ENCODE measurements around the gene KRTAP22-1. TPM values are rescaled to one million over a fixed set of nuclear protein-coding genes. Genes with fewer than 3 reads are reported as not detected.

Gene KRTAP22-1
- total RNA-seq, result not detected in 2 replicates

GRCh38 chr21:30600787-30601186 lies at the start of gene KRTAP22-1:
TSS of gene KRTAP22-1 (plus strand) at chr21:30601087.
- no peak within 1 kb of the TSS for H3K27ac ChIP-seq (ENCODE audit: low read depth, low read length)
- no peak for DNase-seq (ENCODE audit: insufficient read length, low spot score, missing footprints)
- TF ChIP-seq CTCF (IDR thresholded peaks at IDR 0.05; ENCODE audit: extremely low read depth, low read depth, low read length), result no peak

GRCh38 chr21:30552782-30553181 lies 48.1 kb upstream of the KRTAP22-1 start:
- H2AFZ ChIP-seq (ENCODE audit: low read length), result no peak overlapping the region
- H3K4me1 ChIP-seq (ENCODE audit: insufficient read depth, low read length), result no peaks in the 10 kb centered on the region
- DNase-seq (ENCODE audit: insufficient read length, low spot score, missing footprints), result no peak
- H3K4me2 ChIP-seq (ENCODE audit: insufficient read depth, low read length), result no peak overlapping the region
- H3K9me3 ChIP-seq (ENCODE audit: low read depth, low read length), result peaks cover 2% of the 10 kb centered on the region
- no peak for TF ChIP-seq CTCF (IDR thresholded peaks at IDR 0.05; ENCODE audit: extremely low read depth, low read depth, low read length)
- no peaks in the 10 kb centered on the region for H3K36me3 ChIP-seq (ENCODE audit: insufficient read depth, low read length)
- H4K20me1 ChIP-seq (ENCODE audit: insufficient read depth, low read length), result no peaks in the 10 kb centered on the region
- no peak overlapping the region for H3K27ac ChIP-seq (ENCODE audit: low read depth, low read length)
- no peak overlapping the region for H3K4me3 ChIP-seq (ENCODE audit: insufficient read depth, low read length)
- H3K27me3 ChIP-seq (ENCODE audit: insufficient read depth, low read length), result no peaks in the 10 kb centered on the region
- no peaks in the 10 kb centered on the region for H3K79me2 ChIP-seq (ENCODE audit: insufficient read depth, low read length)

More at GRCh38 chr21:30600787-30601186, at the start of gene KRTAP22-1:
- no peak within 1 kb of the TSS for H2AFZ ChIP-seq (ENCODE audit: low read length)
- H3K4me3 ChIP-seq (ENCODE audit: insufficient read depth, low read length), result no peak within 1 kb of the TSS
- H3K36me3 ChIP-seq (ENCODE audit: insufficient read depth, low read length), result no peaks in the 10 kb centered on the region
- H4K20me1 ChIP-seq (ENCODE audit: insufficient read depth, low read length), result no peaks in the 10 kb centered on the region
- H3K79me2 ChIP-seq (ENCODE audit: insufficient read depth, low read length), result no peaks in the 10 kb centered on the region
- peaks cover 8% of the 10 kb centered on the region for H3K9me3 ChIP-seq (ENCODE audit: low read depth, low read length)
- H3K4me1 ChIP-seq (ENCODE audit: insufficient read depth, low read length), result no peaks in the 10 kb centered on the region
- no peaks in the 10 kb centered on the region for H3K27me3 ChIP-seq (ENCODE audit: insufficient read depth, low read length)
- H3K4me2 ChIP-seq (ENCODE audit: insufficient read depth, low read length), result no peak within 1 kb of the TSS

GRCh38 chr21:30555095-30555494 lies 45.8 kb upstream of the KRTAP22-1 start:
- Histone ChIP-seq H3K27ac (ENCODE audit: low read depth, low read length) (no peak overlapping the region), H2AFZ (ENCODE audit: low read length) (no peak overlapping the region), H4K20me1 (ENCODE audit: insufficient read depth, low read length) (no peaks in the 10 kb centered on the region), H3K27me3 (ENCODE audit: insufficient read depth, low read length) (no peaks in the 10 kb centered on the region), H3K4me2 (ENCODE audit: insufficient read depth, low read length) (no peak overlapping the region), H3K79me2 (ENCODE audit: insufficient read depth, low read length) (no peaks in the 10 kb centered on the region), H3K9me3 (ENCODE audit: low read depth, low read length) (peaks cover 2% of the 10 kb centered on the region), H3K36me3 (ENCODE audit: insufficient read depth, low read length) (no peaks in the 10 kb centered on the region), H3K4me1 (ENCODE audit: insufficient read depth, low read length) (no peaks in the 10 kb centered on the region), H3K4me3 (ENCODE audit: insufficient read depth, low read length) (no peak overlapping the region)
- no peak for TF ChIP-seq CTCF (IDR thresholded peaks at IDR 0.05; ENCODE audit: extremely low read depth, low read depth, low read length)
- DNase-seq (ENCODE audit: insufficient read length, low spot score, missing footprints), result no peak

- Histone ChIP-seq H4K20me1 (ENCODE audit: insufficient read depth, low read length) (no peaks in the 10 kb centered on the region), H3K27ac (ENCODE audit: low read depth, low read length) (no peak within 1 kb of the TSS), H3K4me2 (ENCODE audit: insufficient read depth, low read length) (no peak within 1 kb of the TSS), H3K79me2 (ENCODE audit: insufficient read depth, low read length) (no peaks in the 10 kb centered on the region), H3K9me3 (ENCODE audit: low read depth, low read length) (peaks cover 2% of the 10 kb centered on the region), H3K36me3 (ENCODE audit: insufficient read depth, low read length) (no peaks in the 10 kb centered on the region), H3K4me3 (ENCODE audit: insufficient read depth, low read length) (no peak within 1 kb of the TSS), H2AFZ (ENCODE audit: low read length) (no peak within 1 kb of the TSS), H3K27me3 (ENCODE audit: insufficient read depth, low read length) (no peaks in the 10 kb centered on the region), H3K4me1 (ENCODE audit: insufficient read depth, low read length) (no peaks in the 10 kb centered on the region)
- no peak for DNase-seq (ENCODE audit: insufficient read length, low spot score, missing footprints)
- no peak for TF ChIP-seq CTCF (IDR thresholded peaks at IDR 0.05; ENCODE audit: extremely low read depth, low read depth, low read length)
Observed at GRCh38 chr21:30561264-30561895, 39.5 kb upstream of the KRTAP22-1 start, which contains the start of gene KRTAP19-7. TSS of gene KRTAP19-7 (minus strand) at chr21:30561314. CDS start at chr21:30561289, 25 bp downstream.
